Lung (tissue), 12 donors: ENCODE results near the gene TEX2. TPM values are rescaled to one million over a fixed set of nuclear protein-coding genes. Genes with fewer than 3 reads are reported as not detected.
"Not testable (repeated sequence)": the region's sequence is repeated elsewhere in the genome, so short reads cannot be mapped to it uniquely, and the experiment has no call there.

Experiments used
- ATAC-seq: fragments of 200-7000 bp; cut with Tn5 transposase; one replicate; pipeline ENCODE4 v1.9.1; 2020; ENCODE audit warnings: moderate number of reproducible peaks; ENCODE audit not compliant: insufficient read depth, low FRiP score
- DNase-seq, 3 donors: peaks; one replicate each; pipeline ENCODE4 v3.0.0-alpha.2; 2013 to 2017
- H3K27ac ChIP-seq, 2 donors: one replicate each; pipeline ENCODE4 v1.5.1; 2013; ENCODE audit warnings: mild to moderate bottlenecking in 2 of 2, moderate library complexity in 2 of 2, control low read depth in 1 of 2, inconsistent platforms in 1 of 2, low read depth in 1 of 2, low read length in 1 of 2
- H3K27me3 ChIP-seq, 3 donors: one replicate each; pipeline ENCODE4 v1.5.1; 2013; ENCODE audit warnings: low read length in 2 of 3; ENCODE audit not compliant: control insufficient read depth in 3 of 3, insufficient read depth in 3 of 3
- H3K36me3 ChIP-seq, 4 donors: one replicate each; pipeline ENCODE4 v1.5.1; 2013; ENCODE audit warnings: low read length in 4 of 4, mild to moderate bottlenecking in 1 of 4, moderate library complexity in 1 of 4; ENCODE audit not compliant: control insufficient read depth in 4 of 4, insufficient read depth in 4 of 4
- H3K4me1 ChIP-seq, 5 donors: one replicate each; pipeline ENCODE4 v1.5.1; 2013; ENCODE audit warnings: low read length in 5 of 5, mild to moderate bottlenecking in 2 of 5, moderate library complexity in 1 of 5; ENCODE audit not compliant: control insufficient read depth in 5 of 5, insufficient read depth in 5 of 5
- H3K4me3 ChIP-seq: one replicate; pipeline ENCODE4 v1.5.1; 2013; ENCODE audit warnings: mild to moderate bottlenecking, control low read depth, moderate library complexity
- H3K9ac ChIP-seq, 2 donors: one replicate each; pipeline ENCODE4 v1.5.1; 2013; ENCODE audit warnings: low read length in 2 of 2, control low read depth in 1 of 2; ENCODE audit not compliant: insufficient read depth in 1 of 2
- H3K9me3 ChIP-seq, 4 donors: one replicate each; pipeline ENCODE4 v1.5.1; 2013; ENCODE audit warnings: low read length in 3 of 4, mild to moderate bottlenecking in 1 of 4, moderate library complexity in 1 of 4; ENCODE audit not compliant: control insufficient read depth in 4 of 4, insufficient read depth in 3 of 4
- WGBS, 2 donors: extraction: QIAGEN DNeasy Blood & Tissue Kit; methylation state at CpG; one replicate each; pipeline ENCODE4 v1.1.7; 2013; 5-methylcytosine and 5-hydroxymethylcytosine counted together
- polyA plus RNA-seq, 2 donors: library from polyadenylated mRNA; stranded (reverse); fragments of 200-250 nt; gene quantifications; one replicate each; pipeline ENCODE4 v1.2.1, GENCODE V29; 2013
- total RNA-seq, 2 donors: library from RNA; depleted of rRNA in 1 of 2; stranded (reverse); fragments of >200 nt in 1 of 2; gene quantifications; one replicate each; pipeline ENCODE4 v1.2.1, GENCODE V29; 2014 to 2021
- TF ChIP-seq, protein P1 (sequence below): IDR thresholded peaks from 2 replicates; pipeline ENCODE4 v1.5.1; 2012; ENCODE audit warnings: mild to moderate bottlenecking; ENCODE audit errors: control extremely low read depth, extremely low read depth
- donor health status: control.
- donor health status: control.
- donor health status: Bipolar disorder and iron deficiency.
- donor health status: healthy.
- donor health status: DM: yes; HTN: yes; CAD: no.

The TEX2 gene
- total and polyA plus RNA-seq, 4 donors: 10.0 to 42.8 (median 28.8) TPM

DNA sequence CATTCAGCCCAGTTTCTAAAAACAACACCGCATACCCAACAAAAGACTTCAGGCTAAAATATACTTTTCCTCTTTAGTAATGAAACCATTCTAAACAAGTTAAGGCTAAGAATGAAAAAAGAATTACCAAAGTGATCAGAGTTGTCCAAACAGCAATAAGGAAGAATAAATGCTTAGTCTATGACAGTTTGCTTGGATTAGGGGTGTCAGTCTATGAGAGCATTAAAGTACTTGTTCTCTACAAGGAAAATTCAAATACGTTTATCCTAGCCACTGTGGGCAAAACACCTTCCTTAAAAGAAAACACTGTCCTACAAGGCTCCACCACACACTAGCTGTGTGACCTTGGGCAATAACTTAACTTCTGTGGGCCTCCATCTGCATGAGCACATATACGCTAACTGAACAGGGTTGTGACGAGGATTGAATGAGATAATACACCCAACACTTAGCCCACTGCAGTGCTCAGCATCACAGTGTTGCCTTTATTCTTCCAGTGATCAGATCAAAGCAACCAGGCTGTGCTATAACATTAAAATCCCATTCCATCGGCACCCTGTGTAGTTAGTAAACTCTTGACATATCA, 53.6 kb downstream of the TEX2 start:
- Histone ChIP-seq H3K27me3 (no peaks in the 10 kb centered on the region), H3K9me3 (no peaks in the 10 kb centered on the region), H3K9ac (no peak overlapping the region), H3K4me1 (peaks cover 0 to 10% (median 5%) of the 10 kb centered on the region in 5 donors), H3K27ac (peak overlapping the region in 1 of 2 donors; percentile 42), H3K36me3 (peaks cover 8 to 16% (median 14%) of the 10 kb centered on the region in 4 donors), H3K4me3 (no peak overlapping the region)
- ATAC-seq (no peak), DNase-seq (no peak)
- WGBS, 2 donors: 85% methylated on average over 5 of the region's 5 CpGs
- TF ChIP-seq, protein P1, sequence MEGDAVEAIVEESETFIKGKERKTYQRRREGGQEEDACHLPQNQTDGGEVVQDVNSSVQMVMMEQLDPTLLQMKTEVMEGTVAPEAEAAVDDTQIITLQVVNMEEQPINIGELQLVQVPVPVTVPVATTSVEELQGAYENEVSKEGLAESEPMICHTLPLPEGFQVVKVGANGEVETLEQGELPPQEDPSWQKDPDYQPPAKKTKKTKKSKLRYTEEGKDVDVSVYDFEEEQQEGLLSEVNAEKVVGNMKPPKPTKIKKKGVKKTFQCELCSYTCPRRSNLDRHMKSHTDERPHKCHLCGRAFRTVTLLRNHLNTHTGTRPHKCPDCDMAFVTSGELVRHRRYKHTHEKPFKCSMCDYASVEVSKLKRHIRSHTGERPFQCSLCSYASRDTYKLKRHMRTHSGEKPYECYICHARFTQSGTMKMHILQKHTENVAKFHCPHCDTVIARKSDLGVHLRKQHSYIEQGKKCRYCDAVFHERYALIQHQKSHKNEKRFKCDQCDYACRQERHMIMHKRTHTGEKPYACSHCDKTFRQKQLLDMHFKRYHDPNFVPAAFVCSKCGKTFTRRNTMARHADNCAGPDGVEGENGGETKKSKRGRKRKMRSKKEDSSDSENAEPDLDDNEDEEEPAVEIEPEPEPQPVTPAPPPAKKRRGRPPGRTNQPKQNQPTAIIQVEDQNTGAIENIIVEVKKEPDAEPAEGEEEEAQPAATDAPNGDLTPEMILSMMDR: no peak

DNA sequence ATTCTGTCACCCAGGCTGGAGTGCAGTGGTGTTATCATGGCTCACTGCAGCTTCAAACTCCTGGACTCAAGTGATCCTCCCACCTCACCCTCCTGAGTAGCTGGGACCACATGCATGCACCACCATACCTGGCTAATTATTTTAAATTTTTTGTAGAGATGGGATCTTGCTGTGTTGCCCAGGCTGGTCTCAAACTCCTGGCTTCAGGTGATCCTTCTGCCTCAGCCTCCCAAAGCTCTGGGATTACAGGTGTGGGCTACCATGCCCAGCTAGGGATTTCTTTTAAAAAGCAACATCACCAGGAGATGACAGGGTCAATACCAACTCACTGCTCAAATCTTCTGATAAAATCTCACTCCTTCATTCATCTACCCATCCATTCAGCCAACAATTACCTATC, 54.4 kb downstream of the TEX2 start:
- H3K9me3 ChIP-seq, H3K27me3 ChIP-seq, ATAC-seq, H3K4me1 ChIP-seq, H3K9ac ChIP-seq, DNase-seq, H3K4me3 ChIP-seq, H3K27ac ChIP-seq: not testable (repeated sequence)
- peaks cover 8 to 16% (median 12%) of the 10 kb centered on the region in 4 donors for H3K36me3 ChIP-seq

DNA sequence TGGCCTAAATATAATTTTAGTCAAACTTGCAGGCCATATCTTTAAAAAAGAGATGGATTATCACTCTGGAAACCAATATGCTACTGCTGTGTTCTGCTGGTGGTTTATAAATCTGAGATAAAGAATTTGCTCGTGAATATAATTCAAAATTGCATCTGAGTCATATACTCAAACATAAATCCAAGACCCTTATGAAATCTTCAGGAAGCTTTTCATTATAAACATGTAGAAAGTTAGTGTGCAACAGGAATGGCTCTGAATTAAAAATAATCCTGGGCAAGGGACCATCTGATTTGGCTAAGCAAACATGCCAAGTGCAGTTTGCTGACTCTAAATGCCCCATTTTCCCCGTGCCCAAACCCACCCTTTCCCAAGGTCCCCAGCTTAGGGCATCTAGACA, 57.3 kb downstream of the TEX2 start:
- ATAC-seq (no peak), DNase-seq (no peak)
- TF ChIP-seq, protein P1: no peak
- no peak overlapping the region for H3K4me3 ChIP-seq
- H3K4me1 ChIP-seq: peaks cover 3 to 13% (median 8%) of the 10 kb centered on the region in 5 donors
- H3K27ac ChIP-seq: no peak overlapping the region
- H3K36me3 ChIP-seq: no peaks in the 10 kb centered on the region
- H3K27me3 ChIP-seq: no peaks in the 10 kb centered on the region
- 56 to 93% methylated on average over 2 of the region's 2 CpGs for WGBS, 2 donors
- no peaks in the 10 kb centered on the region for H3K9me3 ChIP-seq
- no peak overlapping the region for H3K9ac ChIP-seq

DNA sequence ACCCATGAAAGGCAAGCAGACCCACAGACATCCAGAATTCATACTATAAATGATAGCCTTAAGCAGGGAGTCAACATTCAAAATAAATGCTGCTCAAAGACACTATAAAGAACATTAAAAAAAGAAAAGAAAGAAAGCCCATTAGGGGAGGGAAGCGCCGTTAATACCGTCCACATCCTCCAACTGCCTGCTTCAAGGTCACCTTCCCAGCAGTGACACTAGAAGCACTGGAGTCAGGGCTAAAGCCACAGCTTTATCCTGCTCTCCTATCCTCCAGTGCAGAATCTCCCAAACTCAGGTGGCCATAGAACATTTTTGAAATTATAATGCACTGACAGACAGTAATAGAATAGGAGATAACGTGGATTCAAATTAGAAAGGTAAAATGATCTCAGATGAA, 59.4 kb downstream of the TEX2 start:
- no peak overlapping the region for H3K4me3 ChIP-seq
- ATAC-seq (no peak), DNase-seq (no peak)
- peak overlapping the region in 1 of 2 donors; percentile 69 for H3K27ac ChIP-seq
- 63 to 66% methylated on average over 4 of the region's 4 CpGs for WGBS, 2 donors
- TF ChIP-seq, protein P1: no peak
- H3K36me3 ChIP-seq: no peaks in the 10 kb centered on the region
- H3K9ac ChIP-seq: no peak overlapping the region
- H3K4me1 ChIP-seq: peaks cover 6 to 19% (median 8%) of the 10 kb centered on the region in 5 donors
- no peaks in the 10 kb centered on the region for H3K27me3 ChIP-seq
- no peaks in the 10 kb centered on the region for H3K9me3 ChIP-seq
